Colon (tissue), 2 donors: Measurements from ENCODE around the gene CRYBG1.
"Not testable (repeated sequence)": the region's sequence is repeated elsewhere in the genome, so short reads cannot be mapped to it uniquely, and the experiment has no call there.

Experiments
- FAIRE-seq: peaks from 2 replicates; lab custom pipeline; 2012; peaks lifted over from hg19 to GRCh38; lab: Jason Lieb, UNC
- donor health status: control.
- donor health status: control.

CRYBG1 gene

GRCh38 chr6:106527979-106528378 is 167.5 kb downstream of the CRYBG1 start:
- FAIRE-seq: no peak

GRCh38 chr6:106528521-106528920 is 168.0 kb downstream of the CRYBG1 start:
- FAIRE-seq: no peak

DNA sequence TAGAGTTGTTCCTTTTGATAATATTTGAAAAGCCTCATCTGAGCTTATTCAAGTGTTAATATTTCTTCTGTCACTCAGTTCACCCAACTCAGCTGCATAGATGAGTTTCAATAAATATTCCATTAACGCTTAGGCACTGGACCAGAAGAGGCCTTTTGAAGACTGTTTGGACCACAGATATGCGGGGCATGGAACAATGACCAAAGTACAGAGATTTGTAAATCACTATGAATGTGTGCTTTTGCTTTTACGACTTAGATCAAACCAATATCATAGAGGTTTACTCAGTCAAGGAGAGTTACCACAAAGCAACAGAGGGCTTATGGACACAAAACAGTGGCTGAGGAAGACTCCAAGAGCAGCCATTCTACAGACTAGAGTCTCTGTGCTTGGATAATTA is 168.9 kb downstream of the CRYBG1 start:
- no peak for FAIRE-seq

- FAIRE-seq: no peak
Measured at GRCh38 chr6:106530026-106530425, 169.5 kb downstream of the CRYBG1 start.

DNA sequence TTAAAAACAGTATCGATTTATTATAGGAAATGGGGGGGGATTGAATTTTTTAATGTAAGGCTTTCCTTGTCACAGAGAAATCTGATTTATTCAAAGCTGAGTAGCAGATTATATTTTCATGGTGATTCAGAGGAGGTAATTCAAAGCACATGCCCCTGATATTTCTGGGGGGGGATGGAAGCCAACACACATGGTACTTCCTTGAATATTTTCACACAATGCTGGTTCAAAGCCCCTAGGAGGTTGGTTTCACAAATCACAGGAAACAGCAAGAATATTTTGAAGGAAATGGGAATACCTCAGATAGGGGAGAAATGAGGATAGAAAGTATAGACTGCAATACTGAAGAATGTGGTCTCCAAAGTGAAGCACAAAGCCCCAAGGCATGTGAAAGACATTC is 170.0 kb downstream of the CRYBG1 start:
- no peak for FAIRE-seq

GRCh38 chr6:106533054-106533453 is 172.5 kb downstream of the CRYBG1 start:
- no peak for FAIRE-seq

DNA sequence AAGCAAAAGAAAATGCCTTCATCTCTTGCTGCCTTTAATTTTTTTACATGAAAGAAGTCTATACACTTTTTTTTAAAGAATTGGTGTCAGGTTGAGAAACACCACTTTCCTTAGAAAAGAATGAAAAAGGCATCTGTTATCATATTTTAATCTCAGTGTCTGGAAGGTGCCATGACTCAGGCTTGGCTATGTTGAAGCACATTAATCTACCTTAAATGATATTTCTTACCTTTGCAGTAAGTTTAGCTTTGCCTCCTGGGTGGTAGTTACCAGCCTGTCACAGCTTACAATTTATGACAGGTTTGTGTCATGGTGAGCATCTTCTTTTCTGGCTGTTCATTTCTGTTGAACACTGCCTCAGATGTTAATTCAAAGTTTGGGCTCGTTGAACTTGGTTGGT is 173.5 kb downstream of the CRYBG1 start:
- FAIRE-seq: no peak

DNA sequence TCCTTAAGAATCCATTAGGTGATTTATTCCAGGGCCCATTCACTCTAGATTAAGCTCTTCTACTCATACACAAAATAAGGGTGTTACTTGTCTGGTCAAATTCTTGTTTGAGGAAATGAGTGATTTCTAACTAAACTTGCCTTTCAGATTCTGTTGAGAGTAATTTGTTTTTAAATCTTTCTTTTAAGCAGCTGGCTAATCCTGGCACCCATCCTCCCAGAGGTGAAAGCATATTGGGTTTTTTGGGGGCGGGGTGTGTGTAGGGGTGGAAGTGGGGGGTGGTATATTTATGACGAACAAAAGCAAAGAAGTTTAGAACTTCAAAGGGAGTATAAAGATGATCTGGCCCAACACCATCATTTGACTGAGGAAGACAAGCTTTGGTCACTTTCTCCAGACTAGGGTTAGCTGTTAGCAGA is 174.1 kb downstream of the CRYBG1 start:
- no peak for FAIRE-seq

- FAIRE-seq: no peak
Measured at GRCh38 chr6:106535012-106535411, 174.5 kb downstream of the CRYBG1 start.

- FAIRE-seq: no peak
Measured at GRCh38 chr6:106536357-106536756, 175.8 kb downstream of the CRYBG1 start.

- FAIRE-seq: no peak
Measured at GRCh38 chr6:106536851-106537250, 176.3 kb downstream of the CRYBG1 start.

GRCh38 chr6:106537662-106538061 is 177.1 kb downstream of the CRYBG1 start:
- FAIRE-seq: no peak

GRCh38 chr6:106538145-106538544 is 177.6 kb downstream of the CRYBG1 start:
- no peak for FAIRE-seq

DNA sequence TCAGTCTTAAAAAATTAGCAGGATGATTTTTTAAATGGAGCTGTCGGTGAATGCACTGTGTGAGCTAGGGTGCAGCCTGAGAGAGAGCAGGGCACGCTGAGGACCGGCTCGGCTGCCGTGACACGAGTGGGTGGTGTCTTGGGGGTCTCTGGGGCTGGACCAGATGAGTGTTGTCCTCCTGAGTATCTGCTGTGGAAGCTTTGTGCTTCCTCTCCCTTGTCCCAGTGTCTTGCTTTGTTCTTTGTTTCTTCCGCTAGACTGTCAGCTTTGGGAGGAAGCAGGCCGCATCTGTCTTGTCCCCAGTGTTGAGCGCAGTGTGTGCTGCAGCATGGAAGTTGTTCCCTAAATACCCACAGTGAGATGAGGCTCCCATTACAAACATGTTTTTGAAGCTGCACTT is 179.4 kb downstream of the CRYBG1 start:
- no peak for FAIRE-seq

- no peak for FAIRE-seq
Measured at GRCh38 chr6:106540432-106540831, 179.9 kb downstream of the CRYBG1 start.

GRCh38 chr6:106540907-106541306 is 180.4 kb downstream of the CRYBG1 start:
- no peak for FAIRE-seq

GRCh38 chr6:106546261-106546690 is 185.8 kb downstream of the CRYBG1 start:
- FAIRE-seq: no peak

GRCh38 chr6:106546691-106547414 is 186.3 kb downstream of the CRYBG1 start:
- no peak for FAIRE-seq

DNA sequence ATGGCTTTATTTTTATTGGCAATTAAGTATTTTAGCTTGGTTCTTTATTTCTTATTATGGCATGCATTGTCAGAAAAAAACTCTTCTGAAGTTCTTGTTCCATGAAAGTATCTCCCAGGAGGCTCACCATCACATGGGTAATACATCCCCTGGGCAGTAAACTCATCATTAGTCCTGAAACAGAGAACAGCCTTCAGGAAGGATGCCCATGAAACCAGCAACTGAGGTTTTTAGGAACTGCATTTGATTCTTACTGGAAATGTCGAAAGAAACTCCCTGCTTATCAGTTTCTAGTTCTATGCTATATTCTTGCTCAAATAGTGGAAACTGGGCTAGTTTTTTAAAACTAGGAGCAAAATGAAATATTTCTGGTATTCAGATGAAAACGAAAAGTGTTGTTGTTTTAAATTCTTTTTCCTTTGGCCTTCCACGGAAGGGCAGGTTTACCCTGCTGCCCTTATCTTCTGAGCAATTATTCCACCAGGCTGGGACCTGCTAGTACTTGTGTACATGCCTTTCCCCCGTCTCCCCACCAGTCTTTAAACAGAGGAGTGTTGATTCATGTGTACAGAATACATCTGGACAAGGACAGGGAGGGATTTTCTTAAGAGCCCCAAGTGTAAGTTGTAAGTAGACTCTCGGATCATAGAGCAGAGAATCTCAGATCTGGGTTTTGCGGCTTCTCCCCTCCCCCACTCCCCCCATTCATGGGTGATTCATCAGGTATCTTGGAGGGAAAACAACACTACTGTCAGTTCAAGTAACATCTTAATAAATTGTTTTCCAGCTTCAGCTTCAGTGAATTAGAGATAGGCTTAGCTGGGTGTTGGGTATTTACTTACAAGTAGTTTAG is 187.3 kb downstream of the CRYBG1 start:
- no peak for FAIRE-seq

GRCh38 chr6:106548926-106549455 is 188.5 kb downstream of the CRYBG1 start:
- FAIRE-seq: not testable (repeated sequence)

GRCh38 chr6:106549521-106549920 is 189.0 kb downstream of the CRYBG1 start:
- FAIRE-seq: no peak

DNA sequence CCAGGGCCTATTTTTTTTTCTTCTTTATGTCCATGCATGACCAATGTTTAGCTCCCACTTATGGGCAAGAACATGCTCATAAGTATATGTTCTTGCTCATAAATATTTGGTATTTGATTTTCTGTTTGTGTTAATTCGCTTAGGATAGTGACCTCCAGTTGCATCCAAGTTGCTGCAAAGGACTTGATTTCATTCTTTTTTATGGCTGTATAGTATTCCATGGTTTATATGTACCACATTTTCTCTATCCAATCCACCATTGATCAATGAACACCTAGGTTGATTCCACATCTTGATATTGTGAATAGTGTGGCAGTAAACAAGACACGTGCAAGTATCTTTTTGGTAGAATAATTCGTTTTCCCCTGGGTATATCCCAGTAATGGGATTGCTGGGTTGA is 190.6 kb downstream of the CRYBG1 start:
- no peak for FAIRE-seq

DNA sequence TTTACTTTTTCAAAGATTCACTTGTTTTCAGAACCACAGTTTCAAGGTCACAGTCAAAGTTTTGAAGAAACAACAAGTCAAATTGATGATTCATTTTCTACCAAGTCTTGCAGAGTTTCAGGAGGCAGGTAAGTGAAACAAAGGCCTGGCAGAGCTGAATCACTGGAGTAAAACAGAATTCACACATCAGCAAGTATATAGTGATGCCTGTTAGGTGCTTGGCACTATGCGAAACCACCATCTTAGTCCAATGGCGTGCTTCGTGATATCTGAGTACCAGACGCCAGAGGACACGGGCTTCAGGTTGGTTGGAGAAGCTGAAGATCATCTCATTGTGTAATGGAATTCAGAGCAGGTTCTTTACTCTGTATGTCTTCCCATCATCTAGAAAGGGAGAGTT is 192.9 kb downstream of the CRYBG1 start:
- no peak for FAIRE-seq
